ENCODE data around the gene TPM2. TPM values are rescaled to one million over a fixed set of nuclear protein-coding genes. Genes with fewer than 3 reads are reported as not detected.

Gene TPM2
- total RNA-seq, 2 experiments from 2014 or later = 63.1 to 63.5 TPM

GRCh38 chr9:35650341-35651158 lies 39.2 kb downstream of the TPM2 start, which contains the start of gene SIT1:
Gene SIT1, minus strand, starts transcription at chr9:35650931. Its CDS starts 78 bp downstream, at chr9:35650853.
- H3K4me1 Mint-ChIP-seq (ENCODE audit: low read depth) = peaks cover 65% of the 10 kb centered on the region
- intact Hi-C loops (cut with DNase I, micrococcal nuclease) = loop anchor here in 1 of 2 experiments (5.0 kb wide), 1 partner anchor 162 kb away; the partner anchor contains the start of gene SPAG8

GRCh38 chr9:35649431-35650340 lies 40.0 kb downstream of the TPM2 start:
- POLR2A ChIA-PET = interaction anchor here (1.4 to 6.3 kb wide), 12 partner anchors 7 to 163 kb away, joined by 3 to 175 read pairs (median 10); partner anchors contain the start of genes ARHGEF39, CCDC107, CREB3 and RMRP
- TF ChIP-seq CTCF (IDR thresholded peaks at IDR 0.05) = no peak
- H3K27ac ChIP-seq (ENCODE audit: low read depth in 1 of 2, low read length in 2 of 2) = peak overlapping the region; percentile 64 to 75
- peaks cover 85% of the 10 kb centered on the region for H3K4me1 ChIP-seq (ENCODE audit: insufficient read depth, low read length)
- peak overlapping the region; percentile 79 for H3K4me3 ChIP-seq (ENCODE audit: low read length)
- peaks cover 32% of the 10 kb centered on the region for H3K36me3 Mint-ChIP-seq (ENCODE audit: low read depth)
- H3K27ac Mint-ChIP-seq = peak overlapping the region; percentile 94
- DNase-seq = peak in 9 of 14 experiments; percentile 29 to 71 (median 49)
- H3K9me3 Mint-ChIP-seq = no peaks in the 10 kb centered on the region
- H3K4me1 Mint-ChIP-seq (ENCODE audit: low read depth) = peaks cover 70% of the 10 kb centered on the region
- CTCF ChIA-PET = interaction anchor here (2.2 to 7.8 kb wide), 4 partner anchors 10 to 81 kb away, joined by 6 to 94 read pairs (median 27); partner anchors contain the start of genes CCDC107, CREB3, RMRP and TLN1
- no peaks in the 10 kb centered on the region for H3K9me3 ChIP-seq (ENCODE audit: control insufficient read depth in 1 of 2, insufficient read depth in 1 of 2, low read length in 2 of 2)
- ATAC-seq (ENCODE audit: poor library complexity) = peak; percentile 10
- H3K36me3 ChIP-seq (ENCODE audit: insufficient read depth, low read length) = peaks cover 8% of the 10 kb centered on the region
- no peaks in the 10 kb centered on the region for H3K27me3 Mint-ChIP-seq
- intact Hi-C loops (cut with DNase I, micrococcal nuclease) = loop anchor here (5.0 kb wide), 2 partner anchors 98 to 163 kb away; partner anchors contain the start of genes GBA2 (in 1 of the 2), RGP1 (in 1 of the 2) and SPAG8 (in 1 of the 2)
- H3K4me3 Mint-ChIP-seq = peak overlapping the region; percentile 94
- no peaks in the 10 kb centered on the region for H3K27me3 ChIP-seq (ENCODE audit: control insufficient read depth in 1 of 2, insufficient read depth in 2 of 2, low read length in 2 of 2)

More at GRCh38 chr9:35650341-35651158, 39.2 kb downstream of the TPM2 start, which contains the start of gene SIT1:
- H3K27me3 ChIP-seq (ENCODE audit: control insufficient read depth in 1 of 2, insufficient read depth in 2 of 2, low read length in 2 of 2) = no peaks in the 10 kb centered on the region
- ChIA-PET CTCF (interaction anchor here (2.2 to 7.8 kb wide), 3 partner anchors 9 to 47 kb away, joined by 6 to 94 read pairs (median 14); partner anchors contain the start of genes CCDC107 and RMRP), POLR2A (interaction anchor here (0.9 to 6.3 kb wide), 14 partner anchors 7 to 162 kb away, joined by 3 to 175 read pairs (median 8); partner anchors contain the start of genes ARHGEF39, CCDC107, CREB3 and RMRP)
- peaks cover 79% of the 10 kb centered on the region for H3K4me1 ChIP-seq (ENCODE audit: insufficient read depth, low read length)
- Mint-ChIP-seq H3K4me3 (peak within 1 kb of the TSS; percentile 94), H3K36me3 (ENCODE audit: low read depth) (peaks cover 32% of the 10 kb centered on the region), H3K27ac (peak within 1 kb of the TSS; percentile 94), H3K27me3 (no peaks in the 10 kb centered on the region), H3K9me3 (no peaks in the 10 kb centered on the region)
- peak within 1 kb of the TSS; percentile 64 to 75 for H3K27ac ChIP-seq (ENCODE audit: low read depth in 1 of 2, low read length in 2 of 2)
- peak in 8 of 14 experiments; percentile 20 to 73 (median 51) for DNase-seq
- ATAC-seq (ENCODE audit: poor library complexity) = no peak
- peaks cover 8% of the 10 kb centered on the region for H3K36me3 ChIP-seq (ENCODE audit: insufficient read depth, low read length)
- TF ChIP-seq CTCF (IDR thresholded peaks at IDR 0.05) = no peak
- H3K9me3 ChIP-seq (ENCODE audit: control insufficient read depth in 1 of 2, insufficient read depth in 1 of 2, low read length in 2 of 2) = no peaks in the 10 kb centered on the region
- H3K4me3 ChIP-seq (ENCODE audit: low read length) = peak within 1 kb of the TSS; percentile 79
